A204.1 (cell line): ENCODE results near the gene OR10H5.

Experiments
- FAIRE-seq: peaks from 2 replicates; lab custom pipeline; 2012; peaks lifted over from hg19 to GRCh38; lab: Jason Lieb, UNC

Gene OR10H5

DNA sequence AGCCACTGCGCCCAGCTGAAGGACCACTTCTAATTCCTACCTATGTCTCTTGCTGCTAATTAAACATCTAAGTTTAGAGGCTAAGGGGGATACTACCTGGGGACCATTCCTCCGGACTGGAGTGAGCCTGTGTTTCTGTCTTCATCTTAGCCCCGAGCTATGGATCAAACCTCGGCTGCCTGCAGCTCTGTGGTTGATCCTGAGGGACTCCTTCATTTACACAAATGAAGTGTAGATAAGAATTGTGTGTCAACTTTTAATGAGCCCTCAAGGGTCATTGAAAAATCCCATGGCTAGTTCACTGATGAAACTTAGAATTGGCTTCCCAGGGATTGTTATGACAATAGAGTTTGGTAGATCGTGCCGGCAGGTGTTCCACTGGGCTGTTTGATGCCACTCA lies 59.5 kb downstream of the OR10H5 start:
- no peak for FAIRE-seq

DNA sequence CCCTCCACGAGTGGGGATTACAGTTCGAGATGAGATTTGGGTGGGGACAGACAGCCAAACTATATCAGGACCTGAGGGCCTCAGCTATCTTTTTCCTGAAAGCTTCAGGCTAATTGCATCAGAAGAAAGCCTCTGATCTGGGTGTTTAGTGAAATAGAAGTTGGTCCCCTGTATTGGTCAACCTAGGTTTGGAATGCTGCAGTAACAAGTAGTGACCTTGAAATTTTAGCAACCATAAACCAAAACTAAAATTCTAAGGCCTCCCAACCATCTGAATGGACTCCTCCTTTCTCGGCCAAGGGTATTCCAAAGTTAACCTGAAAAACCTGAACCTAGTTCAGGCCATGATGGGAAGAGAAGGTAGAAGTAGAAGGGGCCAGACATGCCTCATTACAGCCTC lies 62.9 kb downstream of the OR10H5 start:
- FAIRE-seq: no peak
